GM21619 (cell line): ENCODE measurements around the gene SPSB3.
A peak's percentile ranks its signal among the peaks of the same experiment; 100 is the strongest.

Source experiments
- ATAC-seq: cut with Tn5 transposase; IDR thresholded peaks from one replicate; pipeline ENCODE4 v1.9.1; 2021; ENCODE audit not compliant: unreplicated experiment

The SPSB3 gene

DNA sequence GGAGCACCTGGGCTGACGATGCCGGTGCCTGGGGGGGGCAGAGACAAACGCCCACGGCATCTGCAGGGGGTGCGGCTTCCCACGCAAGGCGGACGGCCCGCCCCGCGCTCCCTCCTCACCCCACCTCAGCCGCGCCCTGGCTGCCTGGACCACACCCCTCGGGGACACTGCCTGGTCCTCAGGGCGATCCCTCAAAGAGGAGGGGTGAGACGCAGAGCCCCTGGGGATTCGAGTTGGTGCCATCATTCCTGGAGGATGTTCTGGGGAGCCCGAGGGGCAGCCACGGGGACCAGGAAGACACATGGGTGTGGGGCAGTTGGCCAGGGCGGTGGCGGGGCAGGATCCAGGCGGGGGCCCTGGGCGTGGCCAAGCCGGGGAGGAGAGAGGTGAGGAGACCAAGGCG lies 7.3 kb upstream of the SPSB3 start:
- ATAC-seq, result no peak

DNA sequence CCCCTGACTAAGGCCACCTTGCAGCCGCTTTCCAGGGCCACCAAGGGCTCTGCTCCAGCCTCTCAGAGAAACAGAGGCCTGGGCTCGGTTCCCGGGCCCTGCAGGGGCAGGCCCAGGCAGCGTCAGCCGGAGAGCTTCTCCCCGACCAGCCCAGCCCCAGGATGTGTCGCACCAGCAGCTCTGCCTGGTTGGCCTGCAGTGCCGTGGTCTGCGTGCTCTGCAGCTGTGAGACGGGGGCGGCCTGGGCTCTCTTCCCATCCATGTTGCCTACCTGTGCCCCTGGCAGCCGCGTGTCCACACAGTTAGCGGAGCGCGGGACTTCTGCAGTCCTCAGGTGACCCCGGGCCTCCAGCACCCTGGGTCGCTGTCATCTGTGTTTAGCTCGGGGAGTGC lies 6.3 kb upstream of the SPSB3 start:
- ATAC-seq, result no peak

DNA sequence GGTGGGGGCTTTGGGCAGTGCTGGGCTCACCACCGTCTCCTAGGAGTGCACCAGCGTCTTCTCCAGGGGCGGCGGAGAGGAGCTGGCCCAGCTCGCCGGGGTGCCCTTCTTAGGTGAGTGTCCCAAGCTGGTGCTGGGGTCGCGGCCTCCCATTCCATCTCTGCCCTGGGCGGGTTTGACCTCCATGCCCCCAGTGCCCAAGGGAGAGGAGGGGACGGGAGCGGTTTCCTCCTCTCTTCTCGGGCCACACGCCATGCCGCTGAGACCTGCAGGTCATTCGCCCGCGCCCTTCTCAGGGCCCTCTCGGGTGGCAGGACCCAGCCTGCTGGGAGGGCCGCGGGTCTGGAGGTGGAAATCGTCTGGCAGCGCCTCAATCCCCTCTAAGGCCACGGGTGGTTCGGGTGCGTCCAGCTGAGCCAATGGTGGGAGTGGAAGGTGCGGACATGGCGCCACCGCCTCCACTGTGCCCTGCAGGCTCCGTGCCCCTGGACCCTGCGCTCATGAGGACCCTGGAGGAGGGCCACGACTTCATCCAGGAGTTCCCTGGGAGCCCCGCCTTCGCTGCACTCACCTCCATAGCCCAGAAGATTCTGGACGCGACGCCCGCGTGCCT lies 5.8 kb upstream of the SPSB3 start:
- ATAC-seq, result no peak

DNA sequence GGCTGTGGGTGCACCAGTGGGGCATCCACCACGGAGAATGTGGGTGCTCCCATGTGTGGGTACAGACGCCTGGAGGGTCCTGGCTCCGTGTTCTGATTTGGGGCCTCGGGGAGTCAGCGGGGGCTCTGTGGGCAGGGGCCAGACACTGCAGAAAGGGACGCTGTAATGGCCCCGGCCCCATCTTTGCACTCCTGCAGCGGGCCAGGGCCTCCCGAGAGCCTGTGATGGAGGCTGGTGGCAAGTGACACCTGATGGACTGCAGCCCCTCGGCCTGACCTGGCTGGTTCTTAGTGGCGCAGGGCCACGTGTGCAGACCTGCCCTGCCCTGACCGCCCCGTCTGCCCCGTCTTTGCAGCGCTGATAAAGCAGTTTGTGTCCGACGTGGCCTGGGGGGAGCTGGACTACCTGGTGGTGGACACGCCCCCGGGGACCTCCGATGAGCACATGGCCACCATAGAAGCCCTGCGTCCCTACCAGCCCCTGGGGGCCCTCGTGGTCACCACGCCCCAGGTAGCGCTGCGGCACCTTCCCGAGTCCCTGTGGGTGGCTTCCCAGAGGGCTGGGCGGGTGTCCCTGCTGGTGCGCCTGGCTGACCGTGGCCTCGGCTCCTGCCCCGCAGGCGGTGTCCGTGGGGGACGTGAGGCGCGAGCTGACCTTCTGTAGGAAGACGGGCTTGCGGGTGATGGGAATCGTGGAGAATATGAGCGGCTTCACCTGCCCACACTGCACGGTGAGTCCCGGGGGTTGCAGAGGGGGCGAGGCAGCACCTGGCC lies 5.1 kb upstream of the SPSB3 start:
- no peak for ATAC-seq

DNA sequence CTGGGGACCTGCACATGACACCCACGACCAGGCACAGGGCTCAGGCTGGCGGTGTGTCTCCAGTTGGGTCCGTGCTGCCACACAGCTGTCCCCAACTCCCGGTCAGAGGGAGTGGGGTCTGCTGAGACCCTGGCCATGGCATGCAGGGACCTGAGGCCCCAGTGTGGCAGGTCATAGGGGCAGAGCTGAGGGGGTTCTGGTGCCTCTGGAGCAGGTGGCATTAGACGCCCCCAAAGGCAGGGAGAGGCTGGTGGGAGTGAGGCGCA lies 4.6 kb upstream of the SPSB3 start:
- no peak for ATAC-seq

GRCh38 chr16:1786242-1787055 lies 4.1 kb upstream of the SPSB3 start:
- ATAC-seq, result no peak

DNA sequence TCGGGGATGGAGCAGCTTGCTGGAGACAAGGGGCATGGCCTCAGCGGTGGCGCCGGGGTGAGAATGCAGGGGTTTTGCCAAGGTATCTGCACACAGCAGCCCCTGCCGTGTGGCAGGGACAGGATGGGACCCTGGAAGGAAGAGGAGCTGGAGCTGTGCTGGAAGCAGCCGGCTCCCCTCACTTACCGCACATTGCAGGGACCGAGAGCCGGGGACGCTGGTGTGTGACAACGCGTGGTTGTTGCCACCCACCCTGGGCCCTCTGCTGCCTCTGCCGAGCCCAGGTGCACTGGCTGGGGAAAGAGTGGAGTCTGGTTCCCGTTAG lies 3.4 kb upstream of the SPSB3 start:
- no peak for ATAC-seq

- no peak for ATAC-seq
Measured at GRCh38 chr16:1784977-1785845, 2.8 kb upstream of the SPSB3 start.

DNA sequence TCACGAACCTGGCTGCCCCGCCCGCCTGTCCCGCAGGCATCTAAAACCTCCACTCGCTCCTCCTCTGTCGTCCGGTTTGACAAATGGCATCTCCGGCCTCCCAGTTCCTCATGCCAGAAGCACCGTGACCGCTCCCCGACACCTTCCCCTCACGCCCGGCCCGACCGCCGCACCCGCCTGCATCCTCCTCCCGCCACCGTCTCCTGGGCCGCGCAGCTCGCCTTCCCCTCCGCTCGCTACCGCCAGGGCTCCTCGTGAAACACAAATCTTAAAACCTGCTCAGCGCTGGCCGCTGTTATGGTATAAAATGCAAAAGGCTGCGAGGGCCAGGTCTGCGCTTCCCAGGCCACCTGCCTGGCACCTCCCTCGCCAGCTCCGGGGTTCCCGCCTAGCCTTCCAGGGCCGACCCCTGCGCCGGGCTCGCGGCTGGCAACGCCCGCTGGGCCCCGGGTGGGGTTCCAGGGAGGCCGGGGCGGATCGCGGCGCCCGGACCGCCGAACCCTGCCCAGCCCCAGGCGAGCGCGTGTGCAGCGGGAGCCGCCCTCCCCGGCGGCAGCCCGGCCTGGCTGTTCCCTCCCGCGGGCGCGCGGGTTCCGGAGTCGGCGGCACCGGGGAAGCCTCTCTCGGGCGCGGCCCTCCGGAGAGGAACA lies 488 bp downstream of the SPSB3 start:
- ATAC-seq, result peak; percentile 4

- no peak for ATAC-seq
Measured at GRCh38 chr16:1781254-1781653, 1.1 kb downstream of the SPSB3 start.

- ATAC-seq, result no peak
Measured at GRCh38 chr16:1780677-1781072, 1.7 kb downstream of the SPSB3 start.

- no peak for ATAC-seq
Measured at GRCh38 chr16:1779741-1780676, 2.4 kb downstream of the SPSB3 start.

GRCh38 chr16:1779234-1779701 lies 3.1 kb downstream of the SPSB3 start:
- ATAC-seq, result no peak

GRCh38 chr16:1778200-1779179 lies 3.9 kb downstream of the SPSB3 start:
- no peak for ATAC-seq

DNA sequence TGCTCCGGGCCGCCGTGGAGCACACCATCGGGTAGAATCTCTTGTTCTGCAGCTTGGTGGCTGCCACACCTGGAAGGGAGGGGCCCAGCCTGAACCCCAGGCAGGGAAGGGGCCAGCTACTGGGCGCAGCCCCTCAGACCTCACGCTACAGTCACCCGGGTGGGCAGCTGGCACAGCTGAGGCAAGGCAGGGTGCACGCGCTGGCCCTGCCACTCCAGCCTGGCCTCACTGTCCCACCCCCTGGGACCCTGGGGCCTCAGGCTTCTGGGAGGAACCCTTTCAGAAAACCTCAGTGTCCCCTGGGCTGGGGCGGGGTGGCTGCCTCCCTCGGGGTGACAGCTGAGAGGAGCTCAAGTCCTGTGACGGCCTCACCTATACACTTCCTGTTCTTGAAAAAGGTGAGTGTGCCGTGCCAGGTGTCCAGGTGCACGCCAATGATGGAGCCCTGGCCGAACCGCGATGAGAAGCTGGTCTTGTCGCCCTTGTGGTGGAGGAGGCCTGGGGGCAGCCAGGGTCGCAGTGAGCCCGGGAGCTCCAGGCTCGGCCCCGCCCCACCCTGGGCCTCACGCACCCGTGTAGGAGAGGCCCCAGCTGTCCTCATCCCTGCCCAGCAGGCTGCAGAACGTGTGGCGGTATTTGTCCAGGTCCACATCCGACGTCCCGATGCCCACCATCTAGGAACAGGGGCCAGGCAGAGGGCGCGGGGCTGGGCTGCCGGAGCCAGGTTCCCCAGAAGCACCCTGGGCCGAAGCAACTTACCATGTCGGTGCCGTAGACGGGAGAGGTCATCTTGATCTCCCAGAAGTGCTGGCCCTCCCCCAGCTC lies 4.8 kb downstream of the SPSB3 start:
- no peak for ATAC-seq

DNA sequence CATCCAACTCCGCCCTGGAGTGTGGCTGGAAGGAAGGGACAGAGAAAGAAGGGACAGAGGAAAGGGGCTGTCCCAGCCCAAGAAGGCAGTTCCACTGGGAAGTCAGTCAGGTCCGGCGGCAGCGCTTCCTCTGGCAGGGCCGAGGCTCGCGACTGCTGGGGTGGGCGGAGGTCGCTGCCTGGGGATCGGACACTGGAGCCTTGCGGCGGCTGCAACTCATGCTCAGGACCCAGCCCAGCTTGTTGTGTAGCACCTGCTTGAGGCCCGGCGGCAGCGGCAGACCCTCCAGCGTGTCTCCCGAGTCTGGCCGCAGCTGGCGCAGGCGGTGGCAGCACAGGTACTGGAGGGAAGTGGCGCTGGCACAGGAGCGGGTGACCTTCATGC lies 5.4 kb downstream of the SPSB3 start:
- ATAC-seq, result no peak

- ATAC-seq, result no peak
Measured at GRCh38 chr16:1776672-1776955, 5.8 kb downstream of the SPSB3 start.
